ENCODE results near the gene ASB3.

GRCh38 chr2:53655256-53655655, 131.5 kb downstream of the ASB3 start:
- TF ChIP-seq CTCF (tag by site-specific recombination; IDR thresholded peaks at IDR 0.05): no peak
- no peak for TF ChIP-seq ZBTB8A (tag by site-specific recombination; IDR thresholded peaks at IDR 0.05)
- no peak for TF ChIP-seq ZNF610 (tag by site-specific recombination; IDR thresholded peaks at IDR 0.05; ENCODE audit: borderline replicate concordance)
- no peak for TF ChIP-seq REPIN1 (tag by site-specific recombination; IDR thresholded peaks at IDR 0.05; ENCODE audit: low read depth)
- no peak for TF ChIP-seq SCRT2 (tag by site-specific recombination; IDR thresholded peaks at IDR 0.05)
- TF ChIP-seq TCF7L2 (IDR thresholded peaks at IDR 0.05; ENCODE audit: borderline replicate concordance, low read depth, low read length): no peak
- TF ChIP-seq MYNN (tag by site-specific recombination; IDR thresholded peaks at IDR 0.05; ENCODE audit: borderline replicate concordance): no peak
- TF ChIP-seq ZNF501 (tag by site-specific recombination; IDR thresholded peaks at IDR 0.05): no peak
- TF ChIP-seq ZBTB11 (tag by site-specific recombination; conservative IDR thresholded peaks at IDR 0.05; ENCODE audit: low read depth): no peak
- TF ChIP-seq ZNF777 (tag by site-specific recombination; IDR thresholded peaks at IDR 0.05; ENCODE audit: borderline replicate concordance): no peak
- TF ChIP-seq ZNF624 (tag by site-specific recombination; IDR thresholded peaks at IDR 0.05): no peak
- TF ChIP-seq ZNF529 (tag by site-specific recombination; IDR thresholded peaks at IDR 0.05; ENCODE audit: insufficient replicate concordance): no peak

All from HEK293 (cell line).